Activated CD4-positive, alpha-beta T cell treated with anti-CD3 and anti-CD28 coated beads for 36 hours (primary cell): ENCODE results near the gene ZNF69. TPM values are rescaled to one million over a fixed set of nuclear protein-coding genes. Genes with fewer than 3 reads are reported as not detected.
"Not testable (repeated sequence)": the region's sequence is repeated elsewhere in the genome, so short reads cannot be mapped to it uniquely, and the experiment has no call there.

Experiments used
- ATAC-seq: fragments of 200-7000 bp; cut with Tn5 transposase; one replicate; pipeline ENCODE4 v1.10.0; 2021; ENCODE audit warnings: mild to moderate bottlenecking, moderate library complexity
- CTCF ChIA-PET: fragments of 350-600 bp; sonication (Branson Sonifier 250); formaldehyde crosslinking; loops from one replicate; lab custom pipeline; 2021; ENCODE audit warnings: antibody characterized with exemption; lab: Charles Lee
- POLR2A ChIA-PET: fragments of 350-600 bp; sonication (Branson Sonifier 250); formaldehyde crosslinking; loops from one replicate; lab custom pipeline; 2021; ENCODE audit warnings: antibody characterized with exemption, inconsistent platforms; lab: Charles Lee
- DNase-seq: peaks from one replicate; pipeline ENCODE4 v3.0.0-alpha.2; 2020
- H3K27ac Mint-ChIP-seq: one replicate; pipeline ENCODE4 v1.8.0; 2021; ENCODE audit warnings: mixed read lengths
- H3K27me3 Mint-ChIP-seq: one replicate; pipeline ENCODE4 v1.8.0; 2021; ENCODE audit warnings: mixed read lengths
- H3K36me3 Mint-ChIP-seq: one replicate; pipeline ENCODE4 v1.8.0; 2021; ENCODE audit warnings: low read depth, mixed read lengths
- H3K4me1 Mint-ChIP-seq: one replicate; pipeline ENCODE4 v1.8.0; 2021; ENCODE audit warnings: mixed read lengths
- H3K4me3 Mint-ChIP-seq: one replicate; pipeline ENCODE4 v1.8.0; 2021; ENCODE audit warnings: mild to moderate bottlenecking, moderate library complexity, mixed read lengths
- H3K9me3 Mint-ChIP-seq: one replicate; pipeline ENCODE4 v1.8.0; 2021; ENCODE audit warnings: low read depth, mixed read lengths
- intact Hi-C, 2 experiments: fragments of 100-400 bp; cut with DNase I in 1 of 2; cut with micrococcal nuclease in 1 of 2; formaldehyde crosslinking; loops; one replicate each; pipeline versions ENCODE4 v1.14.2 to v1.15.1; 2022 to 2024; cut with DNase I, micrococcal nuclease
- total RNA-seq, 2 experiments: library from RNA; stranded (reverse); gene quantifications; one replicate each; pipeline ENCODE4 v1.2.3, GENCODE V29; 2021

The ZNF69 gene
- total RNA-seq, 2 experiments from 2014 or later: 2.4 to 2.5 TPM

GRCh38 chr19:11894851-11895250 is 7.3 kb downstream of the ZNF69 start:
- DNase-seq (no peak), ATAC-seq (no peak)
- CTCF ChIA-PET: no interaction called here
- no peak overlapping the region for H3K27ac Mint-ChIP-seq
- no peaks in the 10 kb centered on the region for H3K27me3 Mint-ChIP-seq
- no peaks in the 10 kb centered on the region for H3K4me1 Mint-ChIP-seq
- H3K9me3 Mint-ChIP-seq: peaks cover 8% of the 10 kb centered on the region
- H3K36me3 Mint-ChIP-seq: peaks cover 23% of the 10 kb centered on the region
- no peak overlapping the region for H3K4me3 Mint-ChIP-seq
- POLR2A ChIA-PET: no interaction called here
- intact Hi-C loops: no loop called here

GRCh38 chr19:11902228-11902627 is 14.6 kb downstream of the ZNF69 start:
- no peak overlapping the region for H3K4me3 Mint-ChIP-seq
- peaks cover 34% of the 10 kb centered on the region for H3K9me3 Mint-ChIP-seq
- DNase-seq: no peak
- CTCF ChIA-PET: no interaction called here
- no peaks in the 10 kb centered on the region for H3K4me1 Mint-ChIP-seq
- ATAC-seq: no peak
- intact Hi-C loops: no loop called here
- peaks cover 65% of the 10 kb centered on the region for H3K36me3 Mint-ChIP-seq
- no peak overlapping the region for H3K27ac Mint-ChIP-seq
- POLR2A ChIA-PET: no interaction called here
- H3K27me3 Mint-ChIP-seq: no peaks in the 10 kb centered on the region

DNA sequence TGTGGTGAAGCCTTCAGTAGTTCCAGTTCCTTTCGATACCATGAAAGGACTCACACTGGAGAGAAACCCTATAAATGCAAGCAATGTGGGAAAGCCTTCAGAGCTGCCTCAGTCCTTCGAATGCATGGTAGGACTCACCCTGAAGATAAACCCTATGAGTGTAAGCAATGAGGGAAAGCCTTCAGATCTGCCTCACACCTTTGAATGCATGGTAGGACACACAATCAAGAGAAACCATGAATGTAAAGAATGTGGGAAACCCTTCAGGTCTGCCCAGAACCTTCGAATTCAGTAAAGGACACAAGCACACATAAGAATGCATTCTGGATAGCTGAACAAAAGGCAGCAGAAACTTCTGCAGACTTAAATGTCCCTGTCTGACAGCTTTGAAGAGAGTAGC is 18.3 kb downstream of the ZNF69 start:
- DNase-seq: no peak
- peaks cover 47% of the 10 kb centered on the region for H3K9me3 Mint-ChIP-seq

GRCh38 chr19:11911937-11912336 is 24.4 kb downstream of the ZNF69 start:
- H3K4me1 Mint-ChIP-seq, H3K4me3 Mint-ChIP-seq, POLR2A ChIA-PET, DNase-seq, H3K27me3 Mint-ChIP-seq, CTCF ChIA-PET, H3K27ac Mint-ChIP-seq, ATAC-seq, intact Hi-C loops: not testable (repeated sequence)
- Mint-ChIP-seq H3K36me3 (peaks cover 33% of the 10 kb centered on the region), H3K9me3 (peaks cover 41% of the 10 kb centered on the region)

More for the DNA sequence above, 18.3 kb downstream of the ZNF69 start:
- H3K4me1 Mint-ChIP-seq: no peaks in the 10 kb centered on the region
- peaks cover 69% of the 10 kb centered on the region for H3K36me3 Mint-ChIP-seq
- ChIA-PET CTCF (no interaction called here), POLR2A (no interaction called here)
- no peak for ATAC-seq
- no peaks in the 10 kb centered on the region for H3K27me3 Mint-ChIP-seq
- no peak overlapping the region for H3K27ac Mint-ChIP-seq
- no peak overlapping the region for H3K4me3 Mint-ChIP-seq
- intact Hi-C loops: no loop called here

DNA sequence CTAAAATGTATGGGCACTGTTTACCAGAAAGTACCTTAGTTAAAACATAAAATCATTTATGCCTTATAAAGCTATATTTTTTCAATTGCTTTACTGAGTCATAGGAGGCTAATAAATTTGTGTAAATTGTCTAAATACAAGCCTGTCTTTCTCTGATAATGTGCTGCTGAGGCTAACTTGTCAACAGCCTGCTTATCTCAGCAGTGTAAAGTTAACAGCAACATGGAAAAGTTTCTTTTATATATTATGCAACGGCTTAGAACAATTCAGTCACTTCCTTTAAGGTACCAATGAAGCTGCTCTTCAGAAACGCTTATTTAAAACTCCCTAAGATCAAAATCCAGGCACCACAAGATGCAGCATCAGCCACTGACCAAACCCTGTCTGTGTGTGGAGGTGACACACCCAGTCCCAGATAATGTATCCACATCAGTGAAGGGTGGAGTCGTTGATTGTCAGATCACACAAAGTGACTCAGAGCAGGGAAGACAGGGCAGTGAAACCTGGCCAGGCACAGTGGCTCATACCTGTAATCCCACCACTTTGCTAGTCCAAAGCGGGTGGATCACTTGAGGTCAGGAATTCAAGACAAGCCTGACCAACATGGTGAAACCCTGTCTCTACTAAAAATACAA is 27.0 kb downstream of the ZNF69 start:
- POLR2A ChIA-PET, H3K27me3 Mint-ChIP-seq, CTCF ChIA-PET, DNase-seq, intact Hi-C loops, H3K4me3 Mint-ChIP-seq, H3K27ac Mint-ChIP-seq, H3K4me1 Mint-ChIP-seq, ATAC-seq: not testable (repeated sequence)
- peaks cover 24% of the 10 kb centered on the region for H3K9me3 Mint-ChIP-seq
- peaks cover 13% of the 10 kb centered on the region for H3K36me3 Mint-ChIP-seq

- no peaks in the 10 kb centered on the region for H3K9me3 Mint-ChIP-seq
- POLR2A ChIA-PET: no interaction called here
- no peaks in the 10 kb centered on the region for H3K27me3 Mint-ChIP-seq
- no peak overlapping the region for H3K4me3 Mint-ChIP-seq
- peaks cover 10% of the 10 kb centered on the region for H3K36me3 Mint-ChIP-seq
- CTCF ChIA-PET: interaction anchor here (0.6 to 3.9 kb wide), 6 partner anchors 38 to 372 kb away, joined by 3 to 44 read pairs (median 11); partner anchors contain the start of gene ZNF763
- H3K27ac Mint-ChIP-seq: no peak overlapping the region
- no peak for ATAC-seq
- H3K4me1 Mint-ChIP-seq: peaks cover 28% of the 10 kb centered on the region
- intact Hi-C loops: loop anchor here (5.0 kb wide), 2 partner anchors 135 to 745 kb away; partner anchors contain the start of genes MAN2B1 (in 1 of the 2) and WDR83 (in 1 of the 2)
- no peak for DNase-seq
Measured at GRCh38 chr19:11921852-11922495, 34.4 kb downstream of the ZNF69 start.

DNA sequence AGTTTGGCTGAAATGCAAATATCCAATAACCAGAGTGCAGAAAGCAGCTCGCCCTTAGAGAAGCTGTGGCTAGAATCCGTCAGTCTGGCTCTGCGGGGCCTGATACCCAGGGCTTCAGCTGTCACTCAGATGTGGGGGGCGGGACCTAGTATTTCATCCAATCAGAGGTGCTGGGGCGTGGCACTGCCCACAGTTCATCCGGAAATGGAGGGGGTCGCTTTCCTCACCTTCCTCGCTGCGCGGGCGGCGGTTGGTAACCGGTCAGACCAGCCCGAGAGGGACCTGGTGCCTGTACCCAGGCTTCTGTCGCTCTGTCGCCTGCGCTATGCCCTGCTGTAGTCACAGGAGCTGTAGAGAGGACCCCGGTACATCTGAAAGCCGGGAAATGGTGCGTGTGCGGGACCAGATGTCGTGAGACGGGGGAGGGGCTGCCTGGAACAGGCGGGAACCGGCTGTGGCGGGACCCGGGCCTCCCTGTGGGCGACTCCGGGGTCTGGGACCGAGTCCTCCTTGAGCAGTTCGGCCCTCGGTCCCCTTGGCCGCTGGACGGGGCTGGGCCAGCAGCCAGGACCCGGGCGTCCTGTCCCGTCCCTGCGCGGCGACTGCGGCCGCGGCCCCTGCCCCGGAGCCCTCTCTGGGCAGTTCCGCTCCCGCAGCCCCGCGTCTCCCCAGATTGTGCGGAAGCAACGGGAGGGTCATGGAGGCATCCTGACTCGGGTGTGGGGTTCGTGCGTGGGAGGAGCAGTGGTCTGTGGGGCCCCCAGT is 37.5 kb downstream of the ZNF69 start, which contains the start of gene ZNF700:
Gene ZNF700 (plus strand): TSS at position 222 of the 765 bp plus-strand sequence. CDS start 104 bp downstream, at position 326.
- intact Hi-C loops: loop anchor here (1.0 to 5.0 kb wide), 15 partner anchors 38 to 742 kb away; partner anchors contain the start of genes MAN2B1 (in 1 of the 2), WDR83 (in 1 of the 2), ZNF491 (in 1 of the 2) and ZNF563 (in 1 of the 2)
- H3K4me3 Mint-ChIP-seq: peak within 1 kb of the TSS; percentile 81
- H3K4me1 Mint-ChIP-seq: peaks cover 40% of the 10 kb centered on the region
- no peaks in the 10 kb centered on the region for H3K9me3 Mint-ChIP-seq
- peaks cover 26% of the 10 kb centered on the region for H3K36me3 Mint-ChIP-seq
- H3K27ac Mint-ChIP-seq: peak within 1 kb of the TSS; percentile 99
- no peaks in the 10 kb centered on the region for H3K27me3 Mint-ChIP-seq
- ChIA-PET POLR2A (interaction anchor here (2.2 kb wide), 1 partner anchor 63 kb away, joined by 18 read pairs; no protein-coding TSS in a partner anchor), CTCF (interaction anchor here (0.7 to 3.9 kb wide), 14 partner anchors 18 to 272 kb away, joined by 3 to 44 read pairs (median 12); partner anchors contain the start of genes ZNF20, ZNF491 and ZNF763)
- ATAC-seq (peak; percentile 92), DNase-seq (peak; percentile 97)

- ATAC-seq, DNase-seq, H3K9me3 Mint-ChIP-seq, H3K27me3 Mint-ChIP-seq, POLR2A ChIA-PET: not testable (repeated sequence)
- intact Hi-C loops: loop anchor here (1.0 to 2.0 kb wide), 7 partner anchors 39 to 408 kb away; partner anchors contain the start of genes ZNF491 (in 1 of the 2), ZNF563 (in 1 of the 2), ZNF627 (in 1 of the 2) and ZNF844 (in 1 of the 2)
- peak overlapping the region; percentile 93 for H3K27ac Mint-ChIP-seq
- peaks cover 42% of the 10 kb centered on the region for H3K4me1 Mint-ChIP-seq
- H3K36me3 Mint-ChIP-seq: peaks cover 32% of the 10 kb centered on the region
- peak overlapping the region; percentile 81 for H3K4me3 Mint-ChIP-seq
- CTCF ChIA-PET: interaction anchor here (0.6 to 3.9 kb wide), 4 partner anchors 63 to 271 kb away, joined by 3 to 44 read pairs (median 8); no protein-coding TSS in a partner anchor
Measured at GRCh38 chr19:11925651-11926187, 38.1 kb downstream of the ZNF69 start.

DNA sequence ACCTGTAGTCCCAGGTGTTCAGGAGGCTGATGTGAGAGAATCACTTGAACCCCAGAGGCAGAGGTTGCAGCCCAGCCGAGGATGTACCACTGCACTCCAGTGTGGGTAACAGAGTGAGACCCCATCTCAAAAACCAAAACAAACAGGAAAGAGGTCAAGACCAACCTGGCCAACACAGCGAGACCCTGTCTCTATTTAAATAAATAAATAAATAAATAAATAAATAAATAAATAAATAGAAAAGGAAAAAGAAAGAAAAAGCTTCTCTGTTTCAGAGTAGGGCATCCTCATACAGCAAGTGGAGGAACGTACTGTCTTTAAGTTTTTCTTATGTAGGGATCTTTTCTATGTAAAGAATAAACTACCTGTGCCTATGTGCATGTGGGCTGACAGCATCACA is 39.6 kb downstream of the ZNF69 start:
- no peak overlapping the region for H3K4me3 Mint-ChIP-seq
- ATAC-seq (no peak), DNase-seq (no peak)
- CTCF ChIA-PET: interaction anchor here (0.6 to 1.4 kb wide), 2 partner anchors 17 to 98 kb away, joined by 3 to 4 read pairs; no protein-coding TSS in a partner anchor
- H3K9me3 Mint-ChIP-seq: no peaks in the 10 kb centered on the region
- intact Hi-C loops: loop anchor here (1.0 kb wide), 1 partner anchor 8 kb away; no protein-coding TSS in a partner anchor
- peaks cover 47% of the 10 kb centered on the region for H3K4me1 Mint-ChIP-seq
- no peaks in the 10 kb centered on the region for H3K27me3 Mint-ChIP-seq
- POLR2A ChIA-PET: interaction anchor here (0.7 kb wide), 1 partner anchor 160 kb away, joined by 6 read pairs; the partner anchor contains the start of gene ZNF441
- H3K27ac Mint-ChIP-seq: no peak overlapping the region
- H3K36me3 Mint-ChIP-seq: peaks cover 39% of the 10 kb centered on the region

- no peak for DNase-seq
- ATAC-seq: no peak
- ChIA-PET POLR2A (no interaction called here), CTCF (no interaction called here)
- peaks cover 3% of the 10 kb centered on the region for H3K9me3 Mint-ChIP-seq
- intact Hi-C loops: no loop called here
- H3K27ac Mint-ChIP-seq: no peak overlapping the region
- H3K27me3 Mint-ChIP-seq: no peaks in the 10 kb centered on the region
- H3K4me3 Mint-ChIP-seq: no peak overlapping the region
- H3K4me1 Mint-ChIP-seq: peaks cover 28% of the 10 kb centered on the region
- peaks cover 53% of the 10 kb centered on the region for H3K36me3 Mint-ChIP-seq
Measured at GRCh38 chr19:11931051-11931450, 43.5 kb downstream of the ZNF69 start.
